ENCODE data around the gene EPN2. TPM values are rescaled to one million over a fixed set of nuclear protein-coding genes. Genes with fewer than 3 reads are reported as not detected.

Gene EPN2
- total and polyA plus RNA-seq, 2 experiments from 2014 or later, result 34.0 to 149 TPM

- Histone ChIP-seq H3K4me3 (no peak overlapping the region), H3K9me2 (ENCODE audit: insufficient read depth) (no peaks in the 10 kb centered on the region), H4K20me1 (replicated peaks; ENCODE audit: insufficient read depth) (no peaks in the 10 kb centered on the region; the same call in 1 of the 2 replicates), H3F3A (replicated peaks; ENCODE audit: low read depth) (no peaks in the 10 kb centered on the region), H3K27me3 (ENCODE audit: insufficient read depth) (no peaks in the 10 kb centered on the region), H3K4me2 (no peak overlapping the region), H3K79me2 (replicated peaks; ENCODE audit: insufficient read depth) (peaks cover 12% of the 10 kb centered on the region; the same call in 1 of the 2 replicates), H3K36me3 (ENCODE audit: insufficient read depth) (no peaks in the 10 kb centered on the region), H3K4me1 (ENCODE audit: insufficient read depth) (no peaks in the 10 kb centered on the region), H3K27ac (ENCODE audit: low read depth) (no peak overlapping the region), H2AFZ (no peak overlapping the region)
- no peak overlapping the region for H3K27ac Mint-ChIP-seq
- H3K4me3 Mint-ChIP-seq, result no peak overlapping the region
- H3K27me3 Mint-ChIP-seq (ENCODE audit: insufficient read depth, low read depth, poor library complexity), result peaks cover 21% of the 10 kb centered on the region
- ATAC-seq, result no peak
- TF ChIP-seq CREB1 (CRISPR knock-in tag; IDR thresholded peaks at IDR 0.05; ENCODE audit: low read depth) (no peak), ZNF114 (CRISPR knock-in tag; IDR thresholded peaks at IDR 0.05) (no peak), NANOG (IDR thresholded peaks at IDR 0.05; ENCODE audit: borderline replicate concordance) (no peak), EZH2 (IDR thresholded peaks at IDR 0.05; ENCODE audit: low read depth, unreplicated experiment) (no peak), STAT1 (IDR thresholded peaks at IDR 0.05; ENCODE audit: unreplicated experiment) (no peak)
- no peaks in the 10 kb centered on the region for H3K9me3 Mint-ChIP-seq
- peaks cover 8% of the 10 kb centered on the region; the same call in 2 of the 3 replicates for H3K4me1 Mint-ChIP-seq
- peaks cover 7% of the 10 kb centered on the region for H3K36me3 Mint-ChIP-seq (ENCODE audit: low read depth)
- DNase-seq (ENCODE audit: low spot score), result no peak
Measured at GRCh38 chr17:19306160-19307111, 69.3 kb downstream of the EPN2 start.

GRCh38 chr17:19307521-19307920, 70.4 kb downstream of the EPN2 start:
- no peak overlapping the region for H3K4me2 ChIP-seq
- H2AFZ ChIP-seq, result no peak overlapping the region
- peaks cover 8% of the 10 kb centered on the region; the same call in 2 of the 3 replicates for H3K4me1 Mint-ChIP-seq
- H3K9me2 ChIP-seq (ENCODE audit: insufficient read depth), result no peaks in the 10 kb centered on the region
- no peak overlapping the region for H3K4me3 ChIP-seq
- peaks cover 10% of the 10 kb centered on the region; the same call in 1 of the 2 replicates for H3K79me2 ChIP-seq (replicated peaks; ENCODE audit: insufficient read depth)
- H4K20me1 ChIP-seq (replicated peaks; ENCODE audit: insufficient read depth), result no peaks in the 10 kb centered on the region; the same call in 1 of the 2 replicates
- H3K4me1 ChIP-seq (ENCODE audit: insufficient read depth), result no peaks in the 10 kb centered on the region
- H3K27ac ChIP-seq (ENCODE audit: low read depth), result no peak overlapping the region
- no peak overlapping the region for H3K4me3 Mint-ChIP-seq
- TF ChIP-seq ZNF114 (CRISPR knock-in tag; IDR thresholded peaks at IDR 0.05), result no peak
- no peak for TF ChIP-seq NANOG (IDR thresholded peaks at IDR 0.05; ENCODE audit: borderline replicate concordance)
- no peak for TF ChIP-seq CTCF (conservative IDR thresholded peaks at IDR 0.05; ENCODE audit: low read depth in 2 of 2)
- no peak for TF ChIP-seq ZNF462 (CRISPR knock-in tag; IDR thresholded peaks at IDR 0.05)
- TF ChIP-seq EZH2phosphoT487 (IDR thresholded peaks at IDR 0.05; ENCODE audit: unreplicated experiment), result no peak
- H3K27me3 ChIP-seq (ENCODE audit: insufficient read depth), result no peaks in the 10 kb centered on the region
- ATAC-seq (no peak), DNase-seq (ENCODE audit: low spot score) (no peak)
- H3K36me3 ChIP-seq (ENCODE audit: insufficient read depth), result no peaks in the 10 kb centered on the region
- peaks cover 17% of the 10 kb centered on the region for H3K36me3 Mint-ChIP-seq (ENCODE audit: low read depth)
- H3K27ac Mint-ChIP-seq, result no peak overlapping the region
- H3K27me3 Mint-ChIP-seq (ENCODE audit: insufficient read depth, low read depth, poor library complexity), result peaks cover 18% of the 10 kb centered on the region
- H3K9me3 Mint-ChIP-seq, result no peaks in the 10 kb centered on the region; the same call in 2 of the 3 replicates
- no peaks in the 10 kb centered on the region for H3F3A ChIP-seq (replicated peaks; ENCODE audit: low read depth)
